ES-I3 (cell line): Measurements from ENCODE around the gene GLRX5.

Experiments used
- H3K36me3 ChIP-seq: 2 replicates; pipeline ENCODE4 v1.6.1; 2013; ENCODE audit warnings: mild to moderate bottlenecking, low read length, control low read depth, moderate library complexity; ENCODE audit not compliant: insufficient read depth
- H3K4me1 ChIP-seq: 2 replicates; pipeline ENCODE4 v1.6.1; 2013; ENCODE audit warnings: mild to moderate bottlenecking, control low read depth, low read length; ENCODE audit not compliant: insufficient read depth
- H3K9ac ChIP-seq: 2 replicates; pipeline ENCODE4 v1.6.1; 2013; ENCODE audit warnings: low read depth, mild to moderate bottlenecking, low read length, moderate library complexity
- H3K9me3 ChIP-seq: 2 replicates; pipeline ENCODE4 v1.6.1; 2013; ENCODE audit warnings: mild to moderate bottlenecking, low read length, moderate library complexity; ENCODE audit not compliant: control insufficient read depth, insufficient read depth

Gene GLRX5

GRCh38 chr14:95495076-95495475, 39.8 kb upstream of the GLRX5 start:
- Histone ChIP-seq H3K9ac (no peak overlapping the region), H3K4me1 (peaks cover 2% of the 10 kb centered on the region; the same call in 1 of the 2 replicates), H3K36me3 (no peaks in the 10 kb centered on the region), H3K9me3 (no peaks in the 10 kb centered on the region)

GRCh38 chr14:95495538-95496025, 39.3 kb upstream of the GLRX5 start:
- H3K4me1 ChIP-seq = peaks cover 2% of the 10 kb centered on the region; the same call in 1 of the 2 replicates
- H3K36me3 ChIP-seq = no peaks in the 10 kb centered on the region
- H3K9me3 ChIP-seq = no peaks in the 10 kb centered on the region
- no peak overlapping the region for H3K9ac ChIP-seq

DNA sequence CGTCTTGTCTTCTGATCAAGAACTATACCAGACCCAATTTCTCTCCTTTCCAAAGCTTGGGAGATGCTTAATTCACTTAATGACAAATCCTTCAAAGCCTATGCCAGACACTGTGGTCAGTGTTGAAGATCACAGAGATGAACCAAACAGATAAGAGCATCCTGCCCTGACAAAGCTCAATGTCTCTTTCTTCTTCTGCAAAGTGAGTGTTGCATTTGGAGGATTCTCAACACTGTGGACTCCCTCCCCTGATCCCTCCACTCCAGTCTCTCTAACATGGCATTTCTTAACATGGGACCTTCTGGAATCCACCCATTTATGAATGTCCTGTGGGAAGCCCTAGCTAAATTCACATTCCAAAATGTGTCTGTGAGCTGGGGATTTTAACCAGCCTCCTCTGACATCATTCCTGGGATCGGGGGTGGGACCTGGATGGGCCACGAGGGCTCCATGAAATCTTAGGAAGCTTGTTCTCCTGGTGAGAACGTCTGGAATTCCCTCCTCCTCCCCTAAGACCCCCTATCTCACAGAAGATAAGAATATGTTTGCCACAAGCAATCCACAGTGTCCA, 38.7 kb upstream of the GLRX5 start:
- Histone ChIP-seq H3K9me3 (no peaks in the 10 kb centered on the region), H3K9ac (no peak overlapping the region), H3K4me1 (peaks cover 2% of the 10 kb centered on the region; the same call in 1 of the 2 replicates), H3K36me3 (no peaks in the 10 kb centered on the region)

DNA sequence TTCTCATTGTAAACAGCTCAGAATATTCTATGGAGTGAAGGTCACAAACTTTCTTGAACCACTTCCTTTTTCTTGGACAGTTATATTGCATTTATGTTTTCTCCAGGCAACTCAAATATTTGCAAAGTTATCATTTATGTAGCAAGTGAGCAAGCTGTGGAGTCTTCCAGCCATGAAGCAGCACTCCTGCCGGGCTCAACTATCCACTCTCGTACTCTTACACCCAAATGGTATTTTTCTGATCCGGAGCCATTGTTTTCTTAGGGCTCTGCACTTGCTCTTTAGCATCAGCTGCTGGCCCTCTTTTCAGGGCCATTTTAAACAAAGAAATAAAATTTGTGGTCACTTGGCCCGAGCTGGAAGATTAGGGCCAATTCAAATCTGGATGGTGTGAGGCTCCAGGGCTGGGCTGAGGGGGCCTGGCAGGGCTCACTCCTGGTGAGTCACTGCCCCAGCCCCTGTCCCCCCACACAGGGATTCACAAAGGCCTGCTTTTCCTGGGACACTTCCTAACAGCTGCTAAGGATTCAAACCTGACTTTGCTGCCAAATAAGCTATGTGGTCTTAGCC, 38.1 kb upstream of the GLRX5 start:
- Histone ChIP-seq H3K9me3 (no peaks in the 10 kb centered on the region), H3K4me1 (peaks cover 2% of the 10 kb centered on the region; the same call in 1 of the 2 replicates), H3K9ac (no peak overlapping the region), H3K36me3 (no peaks in the 10 kb centered on the region)

- peaks cover 2% of the 10 kb centered on the region; the same call in 1 of the 2 replicates for H3K4me1 ChIP-seq
- no peaks in the 10 kb centered on the region for H3K36me3 ChIP-seq
- H3K9me3 ChIP-seq = no peaks in the 10 kb centered on the region
- H3K9ac ChIP-seq = no peak overlapping the region
These were observed 37.3 kb upstream of the GLRX5 start for GRCh38 chr14:95497561-95498011.

DNA sequence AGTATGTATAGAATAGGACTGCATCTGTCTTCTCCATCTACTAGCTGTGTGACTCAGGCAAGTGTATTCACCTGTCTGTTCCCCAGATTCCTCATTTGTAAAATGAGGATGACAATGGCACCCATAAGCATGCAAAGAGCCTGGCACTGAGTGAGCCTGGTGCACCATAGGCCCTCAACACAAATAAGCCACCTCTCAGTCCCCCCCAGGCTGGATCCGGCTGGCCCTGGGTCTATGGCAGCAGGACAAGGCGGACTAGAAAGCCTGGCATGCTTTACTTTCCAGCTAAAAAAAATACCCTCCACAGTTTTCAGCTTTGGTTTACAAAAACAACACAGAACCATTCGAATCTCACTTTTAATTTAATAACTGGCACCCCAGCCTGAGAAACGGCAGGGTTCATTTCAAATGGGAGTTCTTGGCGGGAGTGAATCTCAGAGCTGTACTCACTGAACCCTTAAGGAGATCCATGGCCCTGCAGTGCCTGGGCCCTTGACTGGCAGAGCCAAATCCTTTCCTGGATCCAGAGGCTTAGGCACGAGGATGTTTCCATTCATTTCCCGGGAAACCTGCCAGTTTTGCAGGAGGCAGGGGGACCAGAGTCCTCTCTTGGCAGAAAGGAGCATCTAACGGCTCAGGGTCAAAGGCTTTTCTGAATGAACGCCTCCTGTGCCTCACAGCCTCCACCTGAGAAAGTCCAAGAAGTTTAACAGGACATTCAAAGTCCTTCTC, 36.1 kb upstream of the GLRX5 start:
- no peaks in the 10 kb centered on the region for H3K36me3 ChIP-seq
- H3K4me1 ChIP-seq = peaks cover 2% of the 10 kb centered on the region; the same call in 1 of the 2 replicates
- no peak overlapping the region for H3K9ac ChIP-seq
- no peaks in the 10 kb centered on the region for H3K9me3 ChIP-seq

GRCh38 chr14:95499354-95499750, 35.5 kb upstream of the GLRX5 start:
- no peak overlapping the region for H3K9ac ChIP-seq
- H3K36me3 ChIP-seq = no peaks in the 10 kb centered on the region
- H3K4me1 ChIP-seq = peaks cover 2% of the 10 kb centered on the region; the same call in 1 of the 2 replicates

DNA sequence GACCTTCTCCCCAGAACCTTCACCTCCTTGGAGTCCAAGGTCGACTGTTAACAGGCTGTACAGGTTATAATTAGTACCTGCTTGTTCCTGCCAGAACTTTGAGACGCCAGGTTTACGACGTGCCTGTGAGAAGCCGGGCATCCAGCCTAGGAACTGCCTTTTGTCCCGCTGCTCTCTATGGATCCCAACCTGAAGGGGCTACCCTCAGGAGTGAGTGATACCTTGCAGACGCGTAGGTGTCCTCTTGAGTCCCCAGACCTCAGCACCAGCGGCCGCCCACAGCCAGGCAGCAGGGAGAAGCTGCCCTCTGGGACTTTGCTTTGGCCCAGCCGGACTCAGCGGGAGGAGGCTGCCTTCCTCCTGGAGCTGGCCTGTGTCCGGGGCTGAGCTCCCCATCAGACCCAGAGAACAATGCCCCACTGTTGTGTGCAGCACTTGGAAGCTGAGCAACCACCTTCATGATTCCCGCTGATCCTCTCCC, 34.6 kb upstream of the GLRX5 start:
- H3K9me3 ChIP-seq = no peaks in the 10 kb centered on the region
- H3K9ac ChIP-seq = no peak overlapping the region
- no peaks in the 10 kb centered on the region for H3K36me3 ChIP-seq
- peaks cover 2% of the 10 kb centered on the region; the same call in 1 of the 2 replicates for H3K4me1 ChIP-seq

More at GRCh38 chr14:95499354-95499750, 35.5 kb upstream of the GLRX5 start:
- no peaks in the 10 kb centered on the region for H3K9me3 ChIP-seq

GRCh38 chr14:95500772-95501401, 34.0 kb upstream of the GLRX5 start:
- Histone ChIP-seq H3K9ac (no peak overlapping the region), H3K9me3 (no peaks in the 10 kb centered on the region), H3K36me3 (no peaks in the 10 kb centered on the region), H3K4me1 (peaks cover 2% of the 10 kb centered on the region; the same call in 1 of the 2 replicates)

- Histone ChIP-seq H3K4me1 (no peaks in the 10 kb centered on the region; the same call in 1 of the 2 replicates), H3K9ac (no peak overlapping the region), H3K9me3 (no peaks in the 10 kb centered on the region), H3K36me3 (no peaks in the 10 kb centered on the region)
These were observed 32.4 kb upstream of the GLRX5 start for GRCh38 chr14:95502381-95502950.

DNA sequence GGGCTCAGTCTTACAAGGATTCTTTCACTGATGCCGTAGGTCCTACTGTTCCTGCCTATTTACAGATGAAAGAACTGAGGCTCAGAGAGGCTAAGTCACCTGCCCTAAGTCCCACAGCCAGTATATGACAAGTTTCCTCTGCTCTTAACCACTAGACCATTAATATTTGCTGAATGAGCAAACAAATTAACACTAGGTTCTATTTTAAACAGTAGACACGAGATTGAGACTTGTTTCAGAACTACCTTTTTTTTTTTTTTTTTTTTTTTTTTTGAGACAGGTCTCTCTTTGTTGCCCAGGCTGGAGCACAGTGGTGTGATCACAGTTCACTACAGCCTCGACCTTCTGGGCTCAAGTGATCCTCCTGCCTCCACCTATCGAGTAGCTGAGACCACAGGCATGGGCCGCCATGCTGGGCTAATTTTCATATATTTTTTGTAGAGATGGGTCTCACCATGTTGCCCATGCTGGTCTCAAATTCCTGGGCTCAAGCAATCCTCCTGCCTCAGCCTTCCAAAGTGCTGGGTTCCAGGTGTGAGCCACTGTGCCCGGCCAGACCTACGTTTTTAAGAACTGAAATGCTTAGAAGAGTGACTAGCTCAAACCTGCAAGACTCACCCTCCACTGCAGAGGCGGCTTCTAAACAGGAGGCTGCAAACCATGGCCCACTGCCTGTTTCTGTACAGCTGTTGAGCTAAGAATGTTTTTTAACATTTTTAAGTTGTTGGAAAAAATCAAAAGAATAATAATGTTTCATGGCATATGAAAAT, 31.3 kb upstream of the GLRX5 start:
- no peak overlapping the region for H3K9ac ChIP-seq
- H3K4me1 ChIP-seq = no peaks in the 10 kb centered on the region; the same call in 1 of the 2 replicates
- H3K36me3 ChIP-seq = no peaks in the 10 kb centered on the region
- H3K9me3 ChIP-seq = no peaks in the 10 kb centered on the region

DNA sequence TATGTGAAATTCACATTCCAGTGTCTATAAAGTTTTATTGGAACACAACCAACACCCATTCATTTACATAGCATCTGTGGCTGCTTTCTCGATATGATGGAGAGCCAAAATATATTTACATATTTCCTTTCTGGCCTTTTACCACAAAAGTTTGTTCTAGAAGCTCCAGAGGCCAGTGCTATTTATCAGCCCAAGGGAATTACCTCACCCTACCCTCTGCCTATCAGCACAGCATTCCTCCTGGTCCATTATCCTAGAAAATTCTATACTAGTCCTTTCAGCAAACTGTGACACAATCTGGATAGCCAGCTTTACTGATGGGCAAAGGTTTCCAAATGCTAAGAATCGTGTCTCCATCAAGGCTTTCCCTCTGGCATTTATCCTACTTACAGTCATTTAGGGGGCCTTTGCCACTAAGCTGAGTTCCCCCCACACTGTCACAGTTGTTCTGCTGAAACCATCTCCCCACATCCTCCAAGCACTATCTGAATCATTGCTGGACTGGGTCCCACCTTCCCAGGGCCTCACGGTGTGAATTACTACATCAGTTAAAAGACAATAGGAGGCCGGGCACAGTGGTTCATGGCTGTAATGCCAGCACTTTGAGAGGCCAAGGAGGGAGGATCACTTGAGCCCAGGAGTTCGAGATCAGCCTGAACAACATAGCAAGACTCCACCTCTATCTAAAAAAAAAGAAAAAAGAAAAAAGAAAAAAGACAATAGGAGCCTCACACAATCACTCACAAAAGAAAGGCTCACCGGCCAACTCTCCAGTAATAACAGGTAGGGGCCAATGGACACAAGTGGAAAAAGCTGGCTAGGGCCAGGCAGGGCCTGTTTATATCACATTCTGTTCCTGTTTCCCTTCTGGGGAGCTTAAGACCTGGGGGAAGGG, 30.5 kb upstream of the GLRX5 start:
- no peaks in the 10 kb centered on the region for H3K9me3 ChIP-seq
- H3K4me1 ChIP-seq = no peaks in the 10 kb centered on the region; the same call in 1 of the 2 replicates
- no peaks in the 10 kb centered on the region for H3K36me3 ChIP-seq
- no peak overlapping the region for H3K9ac ChIP-seq
